PC-9 (cell line): ENCODE measurements around the gene SEMA4A.

ENCODE experiments used
- CTCF ChIP-seq: fragments of 200-600 bp; sonication (generic); conservative IDR thresholded peaks from 2 replicates; pipeline ENCODE4 v1.6.1; 2017; ENCODE audit warnings: mixed run types, antibody characterized with exemption, mild to moderate bottlenecking, moderate library complexity
- EZH2 ChIP-seq: fragments of 200-600 bp; sonication (generic); IDR thresholded peaks from 2 replicates; pipeline ENCODE4 v1.8.0; 2017; ENCODE audit warnings: antibody characterized with exemption, low read depth

GRCh38 chr1:156194300-156194652 lies 40.9 kb downstream of the SEMA4A start:
- TF ChIP-seq EZH2: no peak
- no peak for TF ChIP-seq CTCF
